Measurements from ENCODE around the gene PERP.
"Not testable (repeated sequence)": the region's sequence is repeated elsewhere in the genome, so short reads cannot be mapped to it uniquely, and the experiment has no call there.

PERP gene

GRCh38 chr6:138085839-138086222 lies 21.4 kb downstream of the PERP start:
- Histone ChIP-seq H3K4me1 (ENCODE audit: control insufficient read depth, insufficient read depth, low read length) (peaks cover 26% of the 10 kb centered on the region), H3K9ac (ENCODE audit: low read depth, low read length) (no peak overlapping the region), H3K4me3 (ENCODE audit: low read length) (no peak overlapping the region), H3K4me2 (ENCODE audit: low read length) (no peak overlapping the region), H3K27me3 (ENCODE audit: control insufficient read depth, insufficient read depth, low read length) (peaks cover 3% of the 10 kb centered on the region), H3K36me3 (ENCODE audit: insufficient read depth, low read length) (no peaks in the 10 kb centered on the region), H3K9me3 (replicated peaks; ENCODE audit: low read length) (no peaks in the 10 kb centered on the region)

- H3K4me3 ChIP-seq (ENCODE audit: low read length) = no peak overlapping the region
- H3K4me2 ChIP-seq (ENCODE audit: low read length) = no peak overlapping the region
- peaks cover 3% of the 10 kb centered on the region for H3K27me3 ChIP-seq (ENCODE audit: control insufficient read depth, insufficient read depth, low read length)
- H3K36me3 ChIP-seq (ENCODE audit: insufficient read depth, low read length) = no peaks in the 10 kb centered on the region
- no peak overlapping the region for H3K9ac ChIP-seq (ENCODE audit: low read depth, low read length)
- H3K9me3 ChIP-seq (replicated peaks; ENCODE audit: low read length) = no peaks in the 10 kb centered on the region
- H3K4me1 ChIP-seq (ENCODE audit: control insufficient read depth, insufficient read depth, low read length) = peaks cover 26% of the 10 kb centered on the region
Measured at GRCh38 chr6:138084904-138085838, 22.0 kb downstream of the PERP start.

- H3K9me3 ChIP-seq (replicated peaks; ENCODE audit: low read length) = no peaks in the 10 kb centered on the region
- H3K4me1 ChIP-seq (ENCODE audit: control insufficient read depth, insufficient read depth, low read length) = peaks cover 3% of the 10 kb centered on the region
- no peak overlapping the region for H3K4me2 ChIP-seq (ENCODE audit: low read length)
- no peaks in the 10 kb centered on the region for H3K36me3 ChIP-seq (ENCODE audit: insufficient read depth, low read length)
- no peak overlapping the region for H3K4me3 ChIP-seq (ENCODE audit: low read length)
- H3K27me3 ChIP-seq (ENCODE audit: control insufficient read depth, insufficient read depth, low read length) = peaks cover 3% of the 10 kb centered on the region
- no peak overlapping the region for H3K9ac ChIP-seq (ENCODE audit: low read depth, low read length)
Measured at GRCh38 chr6:138082232-138082631, 25.0 kb downstream of the PERP start.

GRCh38 chr6:138079556-138079955 lies 27.7 kb downstream of the PERP start:
- H3K4me2 ChIP-seq (ENCODE audit: low read length); H3K4me3 ChIP-seq (ENCODE audit: low read length); H3K27me3 ChIP-seq (ENCODE audit: control insufficient read depth, insufficient read depth, low read length); H3K4me1 ChIP-seq (ENCODE audit: control insufficient read depth, insufficient read depth, low read length); H3K36me3 ChIP-seq (ENCODE audit: insufficient read depth, low read length); H3K9ac ChIP-seq (ENCODE audit: low read depth, low read length); H3K9me3 ChIP-seq (replicated peaks; ENCODE audit: low read length): not testable (repeated sequence)

- H3K4me3 ChIP-seq (ENCODE audit: low read length) = no peak overlapping the region
- no peaks in the 10 kb centered on the region for H3K36me3 ChIP-seq (ENCODE audit: insufficient read depth, low read length)
- H3K27me3 ChIP-seq (ENCODE audit: control insufficient read depth, insufficient read depth, low read length) = peaks cover 3% of the 10 kb centered on the region
- H3K9ac ChIP-seq (ENCODE audit: low read depth, low read length) = no peak overlapping the region
- no peak overlapping the region for H3K4me2 ChIP-seq (ENCODE audit: low read length)
- H3K9me3 ChIP-seq (replicated peaks; ENCODE audit: low read length) = no peaks in the 10 kb centered on the region
- H3K4me1 ChIP-seq (ENCODE audit: control insufficient read depth, insufficient read depth, low read length) = no peaks in the 10 kb centered on the region
Measured at GRCh38 chr6:138078491-138078890, 28.7 kb downstream of the PERP start.

GRCh38 chr6:138073264-138073663 lies 34.0 kb downstream of the PERP start:
- Histone ChIP-seq H3K4me2 (ENCODE audit: low read length) (no peak overlapping the region), H3K36me3 (ENCODE audit: insufficient read depth, low read length) (no peaks in the 10 kb centered on the region), H3K9me3 (replicated peaks; ENCODE audit: low read length) (no peaks in the 10 kb centered on the region), H3K4me3 (ENCODE audit: low read length) (no peak overlapping the region), H3K9ac (ENCODE audit: low read depth, low read length) (no peak overlapping the region), H3K27me3 (ENCODE audit: control insufficient read depth, insufficient read depth, low read length) (no peaks in the 10 kb centered on the region), H3K4me1 (ENCODE audit: control insufficient read depth, insufficient read depth, low read length) (no peaks in the 10 kb centered on the region)

- H3K9me3 ChIP-seq (replicated peaks; ENCODE audit: low read length) = no peaks in the 10 kb centered on the region
- H3K27me3 ChIP-seq (ENCODE audit: control insufficient read depth, insufficient read depth, low read length) = no peaks in the 10 kb centered on the region
- no peak overlapping the region for H3K9ac ChIP-seq (ENCODE audit: low read depth, low read length)
- no peaks in the 10 kb centered on the region for H3K4me1 ChIP-seq (ENCODE audit: control insufficient read depth, insufficient read depth, low read length)
- no peak overlapping the region for H3K4me2 ChIP-seq (ENCODE audit: low read length)
- no peaks in the 10 kb centered on the region for H3K36me3 ChIP-seq (ENCODE audit: insufficient read depth, low read length)
- H3K4me3 ChIP-seq (ENCODE audit: low read length) = no peak overlapping the region
Measured at GRCh38 chr6:138063726-138064125, 43.5 kb downstream of the PERP start.

GRCh38 chr6:138054982-138055381 lies 52.2 kb downstream of the PERP start:
- H3K4me3 ChIP-seq (ENCODE audit: low read length) = no peak overlapping the region
- no peak overlapping the region for H3K9ac ChIP-seq (ENCODE audit: low read depth, low read length)
- H3K4me2 ChIP-seq (ENCODE audit: low read length) = no peak overlapping the region

GRCh38 chr6:138052783-138053182 lies 54.4 kb downstream of the PERP start:
- Histone ChIP-seq H3K36me3 (ENCODE audit: insufficient read depth, low read length) (no peaks in the 10 kb centered on the region), H3K4me2 (ENCODE audit: low read length) (no peak overlapping the region), H3K9me3 (replicated peaks; ENCODE audit: low read length) (no peaks in the 10 kb centered on the region), H3K4me1 (ENCODE audit: control insufficient read depth, insufficient read depth, low read length) (no peaks in the 10 kb centered on the region), H3K9ac (ENCODE audit: low read depth, low read length) (no peak overlapping the region), H3K27me3 (ENCODE audit: control insufficient read depth, insufficient read depth, low read length) (peaks cover 3% of the 10 kb centered on the region), H3K4me3 (ENCODE audit: low read length) (no peak overlapping the region)

More at GRCh38 chr6:138054982-138055381, 52.2 kb downstream of the PERP start:
- Histone ChIP-seq H3K4me1 (ENCODE audit: control insufficient read depth, insufficient read depth, low read length) (no peaks in the 10 kb centered on the region), H3K27me3 (ENCODE audit: control insufficient read depth, insufficient read depth, low read length) (peaks cover 3% of the 10 kb centered on the region), H3K36me3 (ENCODE audit: insufficient read depth, low read length) (no peaks in the 10 kb centered on the region), H3K9me3 (replicated peaks; ENCODE audit: low read length) (no peaks in the 10 kb centered on the region)

GRCh38 chr6:138044972-138045371 lies 62.2 kb downstream of the PERP start:
- no peak overlapping the region for H3K4me3 ChIP-seq (ENCODE audit: low read length)

GRCh38 chr6:138044458-138044857 lies 62.8 kb downstream of the PERP start:
- Histone ChIP-seq H3K27me3 (ENCODE audit: control insufficient read depth, insufficient read depth, low read length) (peaks cover 6% of the 10 kb centered on the region), H3K9ac (ENCODE audit: low read depth, low read length) (no peak overlapping the region), H3K36me3 (ENCODE audit: insufficient read depth, low read length) (no peaks in the 10 kb centered on the region), H3K4me3 (ENCODE audit: low read length) (no peak overlapping the region), H3K4me1 (ENCODE audit: control insufficient read depth, insufficient read depth, low read length) (no peaks in the 10 kb centered on the region), H3K9me3 (replicated peaks; ENCODE audit: low read length) (no peaks in the 10 kb centered on the region), H3K4me2 (ENCODE audit: low read length) (no peak overlapping the region)

More at GRCh38 chr6:138044972-138045371, 62.2 kb downstream of the PERP start:
- Histone ChIP-seq H3K9me3 (replicated peaks; ENCODE audit: low read length) (no peaks in the 10 kb centered on the region), H3K4me1 (ENCODE audit: control insufficient read depth, insufficient read depth, low read length) (no peaks in the 10 kb centered on the region), H3K4me2 (ENCODE audit: low read length) (no peak overlapping the region), H3K27me3 (ENCODE audit: control insufficient read depth, insufficient read depth, low read length) (peaks cover 6% of the 10 kb centered on the region), H3K9ac (ENCODE audit: low read depth, low read length) (no peak overlapping the region), H3K36me3 (ENCODE audit: insufficient read depth, low read length) (no peaks in the 10 kb centered on the region)
